HG03342 (cell line): ENCODE results near the gene CC2D1A.

ENCODE experiments used
- ATAC-seq: cut with Tn5 transposase; IDR thresholded peaks from one replicate; pipeline ENCODE4 v1.9.1; 2021; ENCODE audit warnings: mild to moderate bottlenecking, moderate library complexity; ENCODE audit not compliant: unreplicated experiment

Gene CC2D1A

GRCh38 chr19:13932911-13933393, 27.0 kb downstream of the CC2D1A start:
- ATAC-seq = no peak

GRCh38 chr19:13934785-13935109, 28.7 kb downstream of the CC2D1A start:
- no peak for ATAC-seq

DNA sequence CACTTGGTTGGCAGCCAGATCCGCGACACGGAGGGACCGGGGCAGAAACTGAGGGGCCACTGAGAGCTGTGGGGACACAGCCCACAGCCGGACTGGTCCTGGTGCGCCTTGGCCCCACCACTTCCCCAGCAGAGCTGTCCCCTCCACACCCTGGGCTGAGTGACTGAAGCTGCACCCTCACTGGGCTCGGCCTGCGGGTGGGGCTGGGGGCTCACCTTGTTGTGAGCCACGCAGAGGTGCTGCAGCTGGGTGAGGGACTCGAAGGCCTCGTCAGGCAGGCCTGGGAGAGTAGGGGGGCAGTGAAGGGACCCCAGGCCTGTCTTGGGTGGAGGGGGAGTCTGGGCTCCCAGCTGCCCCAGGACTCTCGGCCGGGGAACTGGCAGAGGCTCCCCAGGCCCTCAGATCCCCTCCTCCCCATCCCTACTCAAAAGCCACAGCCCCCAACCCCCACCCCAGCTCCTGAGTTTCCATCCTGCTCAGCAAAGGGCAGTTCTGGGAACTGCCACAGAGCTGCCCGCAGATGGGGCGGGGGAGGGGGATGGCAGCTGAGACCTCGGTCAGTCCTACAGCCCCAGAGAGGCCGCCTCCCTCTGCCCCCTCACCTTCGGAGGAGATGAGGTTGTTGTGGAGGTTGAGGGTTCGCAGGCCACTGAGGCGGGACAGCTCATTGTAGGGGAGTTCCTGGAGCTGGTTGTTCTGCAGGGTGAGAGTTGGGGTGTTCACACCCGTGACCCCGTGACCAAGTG, 29.9 kb downstream of the CC2D1A start:
- ATAC-seq = no peak

DNA sequence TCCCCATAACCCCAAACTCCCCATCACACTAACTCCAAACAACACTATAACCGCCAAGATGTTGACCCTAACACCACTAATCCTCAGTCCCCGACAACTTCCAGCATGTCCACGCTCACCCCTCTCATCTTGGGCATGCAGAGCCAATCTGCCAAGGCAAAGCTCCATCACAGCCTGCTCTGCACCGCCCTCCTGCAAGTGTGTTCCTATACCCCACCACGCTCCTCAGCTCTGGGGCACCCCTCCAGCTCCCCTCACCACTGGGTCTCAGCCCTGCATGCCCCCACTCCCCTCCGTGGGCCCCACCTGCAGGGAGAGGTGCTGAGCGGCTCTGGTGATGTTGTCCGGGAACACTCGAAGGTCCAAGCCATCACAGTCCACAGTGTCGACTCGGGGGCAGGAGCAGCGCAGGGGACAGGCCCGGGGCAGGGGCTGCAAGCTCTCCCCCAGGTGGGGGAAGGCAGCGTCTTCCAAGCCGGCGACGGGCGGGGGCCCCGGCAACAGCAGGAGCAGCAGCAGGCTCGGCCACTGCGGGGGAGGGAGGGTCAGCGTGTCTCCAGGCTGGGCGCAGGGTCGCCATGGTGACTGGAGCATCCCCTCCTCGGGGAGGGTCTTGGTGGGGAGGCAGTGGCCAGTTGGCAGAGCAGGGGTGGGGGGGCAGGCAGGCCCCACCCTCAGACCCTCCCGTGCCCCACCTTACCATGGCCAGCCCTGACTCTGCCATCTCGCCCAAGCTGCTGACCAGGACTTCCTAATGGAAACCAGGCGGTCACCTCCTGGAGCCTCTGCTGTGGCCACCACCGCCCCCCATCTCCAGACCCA, 31.7 kb downstream of the CC2D1A start:
- no peak for ATAC-seq

DNA sequence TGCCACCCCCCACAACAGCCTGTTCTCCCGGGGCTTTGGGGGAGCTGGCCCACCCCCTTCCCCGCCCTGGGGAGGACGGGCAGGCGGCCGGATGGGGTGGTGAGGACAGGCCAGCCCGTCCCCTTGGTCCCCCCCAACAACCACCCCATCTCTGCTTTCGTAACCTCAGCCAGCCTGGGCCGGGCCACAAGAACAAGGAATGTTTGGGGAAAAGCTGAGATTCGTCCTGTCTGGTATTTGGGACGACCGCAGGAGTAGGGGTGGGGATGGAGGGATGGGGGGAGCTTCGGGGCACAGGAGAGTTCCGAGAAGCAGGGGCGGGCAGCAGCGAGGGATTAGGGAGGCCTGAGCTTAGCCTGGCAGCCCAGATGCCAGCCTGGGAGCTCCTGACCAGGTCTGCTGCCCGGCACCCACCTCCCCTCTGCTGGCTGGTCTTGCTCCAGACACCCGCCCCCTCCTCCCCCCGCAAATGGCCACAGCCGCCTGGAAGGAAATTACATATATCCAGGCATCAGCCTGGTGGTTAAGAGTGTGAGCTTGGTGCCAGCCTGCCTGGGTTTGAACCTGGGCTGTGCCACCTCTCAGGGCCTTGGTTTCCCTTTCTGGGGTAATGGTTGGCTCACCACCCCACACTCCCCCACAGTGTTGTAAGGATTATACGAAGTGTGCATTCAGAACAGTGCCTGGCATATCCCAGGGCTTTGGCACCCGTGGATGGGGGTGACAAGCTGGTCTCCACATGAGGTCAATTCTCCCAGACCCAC, 32.5 kb downstream of the CC2D1A start, which contains the start of gene PODNL1:
Gene PODNL1, minus strand, starts transcription at position 117 of the 764 bp plus-strand sequence. CDS start 236 bp downstream, outside the sequence.
- ATAC-seq = no peak

DNA sequence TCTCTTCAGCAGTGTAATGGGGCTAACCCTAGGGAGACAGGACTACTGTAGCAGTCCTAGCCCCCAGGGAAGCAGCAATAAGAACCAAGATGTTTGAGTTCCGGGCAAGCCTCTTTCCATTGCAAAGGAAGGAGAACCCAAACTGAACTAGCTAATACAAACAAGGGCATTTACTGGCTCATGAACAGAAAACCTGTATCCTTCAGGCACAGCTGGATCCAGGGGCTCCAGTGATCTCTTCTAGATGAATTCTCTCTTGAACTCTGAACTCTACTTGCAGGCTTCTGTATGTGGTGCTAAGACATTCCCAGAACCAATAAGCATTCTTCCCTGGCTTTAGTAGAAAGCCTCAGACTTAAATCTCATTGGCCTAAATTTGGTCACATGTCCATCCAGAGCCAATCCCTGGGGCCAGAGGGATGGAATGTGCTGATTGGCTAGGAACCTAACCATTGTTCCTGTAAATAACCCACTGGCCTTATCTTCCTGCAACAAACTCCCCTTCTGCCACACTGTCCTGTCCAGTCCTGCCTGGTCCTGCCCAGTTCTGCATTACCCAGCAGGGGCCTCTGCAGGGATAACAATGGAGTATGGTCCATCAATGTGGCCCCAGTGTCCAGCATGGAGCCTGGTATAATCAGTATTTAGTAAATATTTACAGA, 36.2 kb downstream of the CC2D1A start:
- no peak for ATAC-seq

DNA sequence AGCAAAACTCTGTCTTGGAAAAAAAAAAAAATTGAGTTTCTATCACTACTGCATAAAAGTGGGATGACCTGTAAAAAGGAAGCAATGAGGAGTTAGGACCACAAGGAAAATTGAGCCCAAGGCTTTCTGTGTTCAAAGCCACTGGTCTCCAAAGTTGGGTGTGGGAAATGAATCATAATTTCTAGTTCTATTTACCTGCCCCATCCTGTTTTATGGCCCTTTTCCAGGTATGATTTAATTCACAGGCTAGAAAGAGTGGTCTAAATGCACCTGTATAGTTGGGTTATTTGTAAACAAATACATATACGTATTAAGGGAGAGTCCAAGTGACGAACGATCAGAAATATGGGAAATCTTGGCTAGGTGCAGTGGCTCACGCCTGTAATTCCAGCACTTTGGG, 40.4 kb downstream of the CC2D1A start:
- no peak for ATAC-seq

GRCh38 chr19:13951043-13951442, 45.0 kb downstream of the CC2D1A start:
- no peak for ATAC-seq

DNA sequence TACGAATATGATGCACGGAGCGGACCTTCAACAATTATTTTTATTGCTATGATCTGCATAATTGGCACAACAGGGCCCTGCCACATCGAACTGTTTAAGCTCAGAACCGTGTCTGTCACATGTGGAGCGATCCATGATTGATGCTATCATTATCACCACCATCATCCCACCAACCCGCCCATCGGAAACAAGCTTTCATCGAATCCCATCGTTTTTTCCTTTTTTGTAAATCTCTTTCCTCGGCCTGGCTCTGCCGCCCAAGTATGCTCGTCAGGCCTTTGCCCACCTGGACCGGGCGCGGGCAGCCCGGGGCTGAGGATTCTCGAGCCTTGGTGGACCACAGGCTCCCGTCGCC, 45.8 kb downstream of the CC2D1A start:
- ATAC-seq = no peak

DNA sequence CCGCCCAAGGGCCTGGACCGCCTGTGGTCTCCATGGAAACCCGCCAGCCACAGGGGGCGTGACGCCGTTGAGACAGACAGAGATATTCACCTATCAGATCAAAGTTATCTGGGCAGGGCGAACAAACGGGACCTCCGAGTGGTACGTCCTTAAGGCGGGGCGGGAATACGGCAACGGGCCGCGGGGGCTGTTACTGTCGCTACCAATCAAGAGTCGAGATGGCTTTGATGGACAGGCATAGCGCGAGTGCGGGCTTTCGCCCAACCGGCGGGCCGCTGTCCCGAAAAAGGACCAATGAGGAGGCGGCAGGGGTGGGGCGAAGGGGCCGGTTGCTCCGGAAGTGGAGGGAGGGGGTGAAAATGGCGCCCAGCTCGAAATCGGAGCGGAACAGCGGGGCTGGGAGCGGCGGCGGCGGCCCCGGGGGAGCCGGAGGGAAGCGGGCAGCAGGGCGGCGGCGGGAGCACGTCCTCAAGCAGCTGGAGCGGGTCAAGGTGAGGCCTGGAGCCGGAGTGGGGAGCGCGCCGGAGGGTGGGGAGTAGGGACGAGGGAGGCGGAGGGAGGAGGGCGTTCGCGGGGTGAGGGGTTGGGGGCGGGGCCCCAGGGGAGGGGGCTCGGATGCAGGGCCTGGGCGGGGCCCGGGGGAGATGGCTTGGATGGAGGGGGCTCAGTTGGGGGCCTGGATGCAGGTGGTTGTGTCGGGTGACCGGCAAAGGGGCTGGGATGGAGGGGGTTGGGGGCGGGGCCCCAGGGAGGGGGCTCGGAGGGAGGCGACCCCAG, 46.3 kb downstream of the CC2D1A start, which contains the start of gene DCAF15:
Gene DCAF15, plus strand, starts transcription at position 356 of the 777 bp plus-strand sequence. Its CDS starts 4 bp downstream, at position 360.
- ATAC-seq = peak; percentile 98

- ATAC-seq = no peak
These were observed 47.0 kb downstream of the CC2D1A start for GRCh38 chr19:13952931-13953531.

- no peak for ATAC-seq
These were observed 48.2 kb downstream of the CC2D1A start for GRCh38 chr19:13954185-13954584.

- ATAC-seq = no peak
These were observed 49.8 kb downstream of the CC2D1A start for GRCh38 chr19:13955662-13956364.

GRCh38 chr19:13956365-13956744, 50.4 kb downstream of the CC2D1A start:
- no peak for ATAC-seq

GRCh38 chr19:13957051-13957450, 51.0 kb downstream of the CC2D1A start:
- ATAC-seq = no peak

GRCh38 chr19:13958043-13958442, 52.0 kb downstream of the CC2D1A start:
- no peak for ATAC-seq

DNA sequence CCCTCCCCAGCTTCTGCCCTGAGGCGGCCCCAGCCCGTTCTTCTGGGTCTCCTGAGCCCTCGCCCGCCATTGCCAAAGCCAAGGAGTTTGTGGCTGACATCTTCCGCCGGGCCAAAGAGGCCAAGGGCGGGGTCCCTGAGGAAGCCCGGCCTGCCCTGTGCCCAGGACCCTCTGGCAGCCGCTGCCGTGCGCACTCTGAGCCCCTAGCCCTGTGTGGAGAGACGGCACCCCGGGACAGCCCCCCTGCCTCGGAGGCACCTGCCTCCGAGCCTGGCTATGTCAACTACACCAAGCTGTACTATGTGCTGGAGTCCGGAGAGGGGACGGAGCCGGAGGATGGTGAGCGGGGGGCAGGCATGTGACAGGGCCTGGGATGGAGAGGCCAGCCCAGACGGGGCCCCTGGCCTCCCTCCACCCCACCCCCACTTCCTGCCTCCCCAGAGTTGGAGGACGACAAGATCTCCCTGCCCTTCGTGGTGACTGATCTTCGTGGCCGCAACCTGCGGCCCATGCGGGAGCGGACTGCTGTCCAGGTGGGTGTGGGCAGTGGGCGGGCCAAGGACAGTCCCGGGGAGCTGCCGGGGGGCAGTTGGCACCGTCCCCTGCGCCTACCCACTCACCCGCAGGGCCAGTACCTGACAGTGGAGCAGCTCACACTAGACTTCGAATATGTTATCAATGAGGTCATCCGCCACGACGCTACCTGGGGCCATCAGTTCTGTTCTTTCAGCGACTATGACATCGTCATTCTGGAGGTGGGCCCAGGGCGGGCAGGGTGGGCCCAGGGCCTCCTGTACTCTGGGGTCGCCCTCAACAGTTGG, 53.4 kb downstream of the CC2D1A start:
- no peak for ATAC-seq
